Fibroblast of lung (primary cell): Measurements from ENCODE around the gene COL1A1. TPM values are rescaled to one million over a fixed set of nuclear protein-coding genes. Genes with fewer than 3 reads are reported as not detected.

Source experiments
- DNase-seq, 2 donors: peaks; one replicate each; pipeline versions ENCODE4 v3.0.0 to v3.0.0-alpha.2; 2010; ENCODE audit warnings: low read depth in 2 of 2
- H2AFZ ChIP-seq: 2 replicates; pipeline ENCODE4 v1.5.1; 2012; ENCODE audit warnings: low read length, control low read depth, inconsistent platforms
- H3K27ac ChIP-seq: 2 replicates; pipeline ENCODE4 v1.5.1; 2011; ENCODE audit warnings: low read length, control low read depth; ENCODE audit not compliant: insufficient read depth
- H3K27me3 ChIP-seq: 2 replicates; pipeline ENCODE4 v1.5.1; 2011; ENCODE audit warnings: mild to moderate bottlenecking, low read length; ENCODE audit not compliant: control insufficient read depth, insufficient read depth
- H3K36me3 ChIP-seq: 2 replicates; pipeline ENCODE4 v1.5.1; 2011; ENCODE audit warnings: low read length; ENCODE audit not compliant: control insufficient read depth, insufficient read depth
- H3K4me1 ChIP-seq: 2 replicates; pipeline ENCODE4 v1.5.1; 2011; ENCODE audit warnings: low read length; ENCODE audit not compliant: control insufficient read depth, insufficient read depth; ENCODE audit errors: extremely low read depth
- H3K4me2 ChIP-seq: 2 replicates; pipeline ENCODE4 v1.5.1; 2011; ENCODE audit warnings: low read length, control low read depth; ENCODE audit not compliant: insufficient read depth; ENCODE audit errors: extremely low read depth
- H3K4me3 ChIP-seq, 4 experiments: fragments of 200-600 bp in 1 of 4; sonication (generic) in 1 of 4; replicated peaks in 1 of 4; 2 replicates each; pipeline ENCODE4 v1.5.1; 2011 to 2016; ENCODE audit warnings: low read length in 4 of 4, low read depth in 3 of 4, mild to moderate bottlenecking in 3 of 4, control low read depth in 2 of 4, inconsistent platforms in 1 of 4, mixed read lengths in 1 of 4; ENCODE audit not compliant: insufficient read depth in 1 of 4; ENCODE audit errors: control extremely low read depth in 1 of 4
- H3K79me2 ChIP-seq: 2 replicates; pipeline ENCODE4 v1.5.1; 2012; ENCODE audit warnings: mild to moderate bottlenecking, low read length, inconsistent platforms; ENCODE audit not compliant: control insufficient read depth, insufficient read depth
- H3K9ac ChIP-seq: 2 replicates; pipeline ENCODE4 v1.5.1; 2011; ENCODE audit warnings: mild to moderate bottlenecking, low read length, control low read depth; ENCODE audit not compliant: insufficient read depth
- H3K9me3 ChIP-seq: 2 replicates; pipeline ENCODE4 v1.5.1; 2012; ENCODE audit warnings: low read depth, low read length; ENCODE audit not compliant: control insufficient read depth, insufficient read depth
- H4K20me1 ChIP-seq: 2 replicates; pipeline ENCODE4 v1.5.1; 2011; ENCODE audit warnings: low read length; ENCODE audit not compliant: control insufficient read depth, insufficient read depth; ENCODE audit errors: extremely low read depth
- EZH2 ChIP-seq: IDR thresholded peaks from 2 replicates; pipeline ENCODE4 v1.5.1; 2012; ENCODE audit warnings: low read length, control low read depth, mild to moderate bottlenecking; ENCODE audit errors: missing control alignments
- polyA plus RNA-seq, 2 donors: library from polyadenylated mRNA; depleted of rRNA in 1 of 2; stranded (reverse) in 1 of 2; unstranded in 1 of 2; fragments of >200 nt; gene quantifications; 2 replicates each; pipeline ENCODE4 v1.2.1, GENCODE V29; 2011 to 2012; ENCODE audit warnings: missing spikeins in 1 of 2
- total RNA-seq: library from RNA; depleted of rRNA; stranded (reverse); fragments of >200 nt; gene quantifications from 2 replicates; pipeline ENCODE4 v1.2.1, GENCODE V29; 2014
- TF ChIP-seq, protein P1 (sequence below), 2 donors: IDR thresholded peaks in 1 of 2; conservative IDR thresholded peaks in 1 of 2; 1 replicate in 1 of 2; 2 replicates in 1 of 2; pipeline ENCODE4 v1.5.1; 2011 to 2012; ENCODE audit warnings: low read length in 2 of 2, control low read depth in 1 of 2, inconsistent platforms in 1 of 2, low read depth in 1 of 2, mild to moderate bottlenecking in 1 of 2

Gene COL1A1
- total and polyA plus RNA-seq, 2 donors (not counting 1 experiment from before 2014, with no cell fraction given), result 541 to 584 TPM

DNA sequence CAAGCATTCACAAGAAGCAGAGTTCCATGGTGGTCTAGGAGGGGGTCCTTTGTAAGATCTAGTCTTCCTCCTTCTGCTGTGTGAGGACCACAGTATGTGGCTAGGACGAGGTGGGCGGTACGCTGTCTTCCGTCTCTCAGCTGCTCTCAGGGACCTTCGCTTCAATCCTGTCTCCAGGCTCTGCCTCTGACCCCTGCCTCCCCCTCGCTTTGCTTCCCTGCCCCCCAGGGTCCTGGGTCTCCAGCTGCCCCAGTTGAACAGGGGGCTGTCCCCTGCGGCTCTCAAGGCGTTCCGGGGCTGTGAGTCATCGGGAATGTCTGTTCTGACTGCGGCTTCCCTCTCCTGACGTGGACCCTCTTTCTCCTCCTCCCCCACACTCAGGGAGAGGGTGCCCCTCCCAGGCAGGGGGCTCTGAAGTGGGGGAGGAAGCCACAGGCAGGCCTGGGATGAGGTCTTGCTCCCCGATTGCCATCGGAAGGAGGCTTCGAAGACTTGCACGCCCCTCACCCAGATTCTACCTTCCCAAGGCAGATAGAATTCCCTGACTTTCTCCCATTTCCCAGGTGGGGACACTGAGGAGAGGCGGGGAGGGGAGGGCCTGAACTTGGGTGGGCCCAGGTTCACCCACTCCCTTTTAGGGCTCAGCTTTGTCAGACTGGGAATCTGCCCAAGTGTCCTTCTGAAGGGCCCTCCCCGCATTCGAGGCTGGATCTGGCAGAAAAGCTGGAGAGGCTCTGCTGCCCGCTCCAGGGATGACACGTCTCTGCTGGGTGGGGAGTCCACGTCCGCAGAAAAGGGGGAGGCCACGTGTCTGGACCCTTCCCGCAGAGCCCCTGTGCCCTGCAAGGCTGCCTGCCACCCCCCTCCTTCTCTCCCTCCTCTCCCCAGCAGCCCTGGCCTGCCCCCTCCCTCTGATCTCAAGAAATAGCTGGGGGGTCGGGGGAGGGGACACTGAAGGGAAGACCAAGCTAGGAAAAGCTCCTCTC lies 9.1 kb upstream of the COL1A1 start:
- Histone ChIP-seq H3K4me1 (peaks cover 57% of the 10 kb centered on the region), H3K4me3 (peak overlapping the region; percentile 30 to 52 (median 38)), H4K20me1 (no peaks in the 10 kb centered on the region), H3K4me2 (peak overlapping the region; percentile 93), H3K27ac (peak overlapping the region; percentile 100), H3K36me3 (no peaks in the 10 kb centered on the region), H3K9me3 (no peaks in the 10 kb centered on the region), H3K27me3 (no peaks in the 10 kb centered on the region), H2AFZ (no peak overlapping the region), H3K9ac (peak overlapping the region; percentile 88), H3K79me2 (no peaks in the 10 kb centered on the region)
- TF ChIP-seq, protein P1, sequence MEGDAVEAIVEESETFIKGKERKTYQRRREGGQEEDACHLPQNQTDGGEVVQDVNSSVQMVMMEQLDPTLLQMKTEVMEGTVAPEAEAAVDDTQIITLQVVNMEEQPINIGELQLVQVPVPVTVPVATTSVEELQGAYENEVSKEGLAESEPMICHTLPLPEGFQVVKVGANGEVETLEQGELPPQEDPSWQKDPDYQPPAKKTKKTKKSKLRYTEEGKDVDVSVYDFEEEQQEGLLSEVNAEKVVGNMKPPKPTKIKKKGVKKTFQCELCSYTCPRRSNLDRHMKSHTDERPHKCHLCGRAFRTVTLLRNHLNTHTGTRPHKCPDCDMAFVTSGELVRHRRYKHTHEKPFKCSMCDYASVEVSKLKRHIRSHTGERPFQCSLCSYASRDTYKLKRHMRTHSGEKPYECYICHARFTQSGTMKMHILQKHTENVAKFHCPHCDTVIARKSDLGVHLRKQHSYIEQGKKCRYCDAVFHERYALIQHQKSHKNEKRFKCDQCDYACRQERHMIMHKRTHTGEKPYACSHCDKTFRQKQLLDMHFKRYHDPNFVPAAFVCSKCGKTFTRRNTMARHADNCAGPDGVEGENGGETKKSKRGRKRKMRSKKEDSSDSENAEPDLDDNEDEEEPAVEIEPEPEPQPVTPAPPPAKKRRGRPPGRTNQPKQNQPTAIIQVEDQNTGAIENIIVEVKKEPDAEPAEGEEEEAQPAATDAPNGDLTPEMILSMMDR (conservative IDR thresholded peaks at IDR 0.05 in 1 of 2, IDR thresholded peaks at IDR 0.05 in 1 of 2; ENCODE audit: low read depth in 1 of 2, low read length in 2 of 2), result no peak
- TF ChIP-seq EZH2, result no peak
- peak; percentile 98 to 99 for DNase-seq

GRCh38 chr17:50209472-50210239 lies 8.2 kb upstream of the COL1A1 start:
- peak overlapping the region; percentile 30 to 52 (median 38) for H3K4me3 ChIP-seq
- peaks cover 60% of the 10 kb centered on the region for H3K4me1 ChIP-seq
- no peaks in the 10 kb centered on the region for H3K79me2 ChIP-seq
- TF ChIP-seq EZH2, result no peak
- TF ChIP-seq, protein P1 (conservative IDR thresholded peaks at IDR 0.05 in 1 of 2, IDR thresholded peaks at IDR 0.05 in 1 of 2; ENCODE audit: low read depth in 1 of 2, low read length in 2 of 2), result no peak
- no peaks in the 10 kb centered on the region for H3K9me3 ChIP-seq
- peak overlapping the region; percentile 100 for H3K27ac ChIP-seq
- no peaks in the 10 kb centered on the region for H3K27me3 ChIP-seq
- no peak overlapping the region for H2AFZ ChIP-seq
- no peaks in the 10 kb centered on the region for H3K36me3 ChIP-seq
- DNase-seq, result peak; percentile 100
- H3K4me2 ChIP-seq, result peak overlapping the region; percentile 93
- no peaks in the 10 kb centered on the region for H4K20me1 ChIP-seq
- H3K9ac ChIP-seq, result peak overlapping the region; percentile 88

DNA sequence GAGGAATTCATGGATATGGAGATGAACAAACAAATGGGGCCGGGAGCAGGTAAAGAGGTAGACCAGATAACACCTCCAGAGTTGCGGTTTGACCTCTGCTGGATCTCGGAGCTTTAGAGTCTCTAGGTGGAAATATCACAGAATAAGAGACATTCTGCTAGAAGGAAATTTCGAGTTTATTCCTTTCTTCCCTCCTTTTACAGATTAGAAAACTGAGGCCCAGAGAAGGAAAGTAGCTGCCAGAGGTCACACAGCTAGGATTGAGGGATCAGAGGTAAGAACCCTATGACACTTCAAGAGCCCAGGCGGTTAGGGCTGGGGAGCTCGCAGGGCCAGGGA lies 7.7 kb upstream of the COL1A1 start:
- H3K9ac ChIP-seq, result peak overlapping the region; percentile 44
- no peaks in the 10 kb centered on the region for H3K9me3 ChIP-seq
- no peak overlapping the region for H2AFZ ChIP-seq
- H3K27me3 ChIP-seq, result no peaks in the 10 kb centered on the region
- TF ChIP-seq, protein P1 (conservative IDR thresholded peaks at IDR 0.05 in 1 of 2, IDR thresholded peaks at IDR 0.05 in 1 of 2; ENCODE audit: low read depth in 1 of 2, low read length in 2 of 2), result no peak
- no peak for TF ChIP-seq EZH2
- peaks cover 63% of the 10 kb centered on the region for H3K4me1 ChIP-seq
- no peaks in the 10 kb centered on the region for H3K36me3 ChIP-seq
- no peaks in the 10 kb centered on the region for H4K20me1 ChIP-seq
- H3K79me2 ChIP-seq, result no peaks in the 10 kb centered on the region
- no peak for DNase-seq
- peak overlapping the region; percentile 100 for H3K27ac ChIP-seq
- H3K4me3 ChIP-seq, result no peak overlapping the region
- peak overlapping the region; percentile 41 for H3K4me2 ChIP-seq
